ENCODE data around the gene KRTAP22-2.

KRTAP22-2 gene

DNA sequence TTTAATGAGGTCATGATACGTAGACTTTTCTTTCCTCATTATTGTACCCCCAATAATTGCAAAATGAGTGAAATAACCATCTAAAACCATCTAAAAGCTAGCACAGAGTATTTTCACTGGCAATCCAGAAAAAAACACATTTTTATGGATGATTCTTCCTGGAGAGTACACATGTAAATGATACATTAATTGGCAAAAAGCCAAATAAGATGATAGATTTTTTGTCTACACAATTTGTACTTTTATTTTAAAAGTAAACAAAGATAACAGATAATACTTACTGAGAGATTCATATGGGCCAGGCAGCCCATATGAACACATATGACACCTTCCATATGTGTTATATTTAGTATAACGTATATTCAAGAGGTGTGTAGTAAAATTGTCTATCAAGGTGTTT lies 26.6 kb downstream of the KRTAP22-2 start:
- FAIRE-seq (no peak), DNase-seq (ENCODE audit: low spot score) (no peak)

DNA sequence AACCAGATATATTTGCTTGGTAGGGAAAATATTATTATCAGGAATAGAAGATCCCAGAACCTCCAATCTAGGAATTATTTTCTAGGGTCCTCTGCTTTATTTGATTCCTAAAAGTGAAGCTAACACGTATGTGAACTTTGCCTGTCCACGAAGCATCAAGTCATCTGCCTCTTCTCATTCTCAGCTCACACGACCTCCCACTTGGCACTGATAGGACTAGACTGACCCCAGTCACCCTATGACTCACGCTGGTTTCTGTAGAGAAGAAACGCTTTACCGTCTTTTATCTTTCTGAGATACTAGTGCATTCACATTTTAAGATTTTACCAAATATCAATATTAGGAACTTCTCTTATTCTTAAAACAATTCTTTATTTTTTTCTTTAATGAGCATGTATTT lies 27.1 kb downstream of the KRTAP22-2 start:
- DNase-seq (ENCODE audit: low spot score) (no peak), FAIRE-seq (no peak)

DNA sequence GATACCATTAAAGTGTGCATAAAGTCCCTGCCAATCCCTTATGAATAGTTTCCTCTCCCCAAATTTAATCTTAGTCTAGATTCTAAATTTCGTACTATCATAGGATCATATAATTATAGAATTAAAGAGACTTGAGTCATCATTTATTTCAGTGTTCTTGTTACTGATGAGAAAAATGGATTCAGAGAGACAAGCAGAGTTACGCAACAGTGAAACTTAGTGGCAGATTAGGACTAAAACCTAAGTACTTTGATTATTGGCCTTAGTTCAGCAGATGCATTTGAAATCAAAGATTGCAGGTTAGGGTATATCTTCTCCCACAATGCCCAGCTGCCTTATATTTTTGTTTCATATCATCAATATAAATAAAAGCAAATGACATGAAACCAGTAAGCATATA lies 28.2 kb downstream of the KRTAP22-2 start:
- no peak for FAIRE-seq
- no peak for DNase-seq (ENCODE audit: low spot score)

DNA sequence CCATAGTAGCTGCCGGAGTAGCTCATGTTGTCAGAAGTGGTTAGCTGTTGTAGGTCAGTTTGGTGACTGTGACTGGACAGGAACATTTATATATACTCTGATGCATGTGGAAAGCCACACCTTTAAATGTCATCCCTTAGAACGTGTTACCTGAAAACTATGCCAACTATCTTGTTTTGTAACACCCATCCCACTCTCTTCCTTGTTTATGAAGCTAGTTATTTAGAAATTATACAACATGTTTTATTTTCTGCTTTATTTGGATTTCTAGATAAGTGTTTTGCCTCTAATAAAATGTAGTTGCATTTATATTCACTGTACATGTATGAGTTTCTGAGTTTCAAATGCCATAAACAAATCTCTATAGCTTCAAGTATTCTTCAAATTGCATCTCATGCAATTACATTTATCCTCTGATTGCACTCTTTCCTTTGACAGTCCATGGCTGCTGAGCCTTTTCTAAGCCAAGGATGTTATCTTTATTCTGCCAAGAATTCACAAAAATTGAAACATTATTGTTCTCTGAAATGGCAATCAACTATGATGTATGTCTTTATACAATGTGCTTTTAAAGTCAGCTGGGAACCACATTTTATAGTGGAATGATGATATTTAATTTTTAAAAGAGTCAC lies 28.8 kb downstream of the KRTAP22-2 start, which contains the start of gene KRTAP19-7:
TSS of gene KRTAP19-7 (minus strand) at position 51 of the 632 bp plus-strand sequence. CDS start at position 26, 25 bp downstream.
- FAIRE-seq (no peak), DNase-seq (ENCODE audit: low spot score) (no peak)

DNA sequence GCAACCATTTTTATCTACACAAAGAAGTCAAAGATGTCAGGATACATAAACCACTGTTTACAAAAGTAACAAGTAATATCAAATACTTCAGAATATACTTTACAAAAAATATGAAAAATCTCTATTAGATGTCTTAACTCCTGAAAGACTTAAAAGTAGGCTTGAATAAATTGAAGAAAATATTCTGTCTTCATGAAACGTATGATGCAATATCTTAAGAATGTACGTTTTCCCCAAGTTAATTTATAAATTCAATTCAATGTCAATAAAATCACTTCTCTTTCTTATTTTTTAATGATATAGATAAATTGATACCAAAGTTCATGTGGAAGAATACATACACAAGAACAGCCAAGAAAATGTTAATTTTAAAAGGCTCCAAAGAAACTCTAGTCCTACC lies 35.1 kb downstream of the KRTAP22-2 start:
- no peak for FAIRE-seq
- DNase-seq (ENCODE audit: low spot score), result no peak

DNA sequence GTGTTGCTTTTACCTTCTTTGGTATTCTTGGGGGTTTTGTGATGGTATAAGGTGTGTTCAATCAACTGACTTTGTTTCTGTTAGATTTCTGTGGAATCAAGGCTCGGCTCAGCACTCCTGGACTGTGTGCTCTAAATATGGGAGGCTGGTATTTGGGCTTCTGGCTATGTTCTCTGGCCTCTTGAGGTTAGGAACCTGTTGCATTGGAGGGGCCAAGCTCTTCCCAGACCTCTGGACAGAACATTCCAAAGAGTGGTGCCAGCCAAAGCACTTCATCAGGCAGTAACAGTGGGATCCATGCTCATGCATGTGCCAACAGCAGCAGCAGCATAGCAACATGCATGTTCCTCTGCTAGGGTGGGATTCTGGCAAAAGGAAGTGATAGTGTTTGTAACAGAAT lies 37.4 kb downstream of the KRTAP22-2 start:
- DNase-seq (ENCODE audit: low spot score) (no peak), FAIRE-seq (no peak)

DNA sequence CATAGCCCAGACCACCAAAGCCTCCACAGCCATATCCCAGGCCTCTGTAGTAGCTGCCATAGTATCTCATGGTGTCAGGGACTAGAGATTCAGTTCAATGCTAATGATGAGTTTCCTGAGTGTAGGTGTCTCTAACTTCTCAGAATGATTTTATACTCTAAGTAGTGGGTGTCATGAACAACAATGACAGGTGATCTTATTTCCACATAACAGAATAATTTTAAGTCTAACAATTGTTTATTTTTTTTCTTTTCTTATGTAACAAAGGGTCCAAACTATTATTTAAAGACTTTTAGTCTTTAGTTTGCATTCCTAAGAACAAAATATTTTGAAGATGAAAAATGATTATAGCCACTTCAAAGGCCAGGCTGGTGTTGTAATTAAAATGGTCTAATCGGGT lies 48.4 kb downstream of the KRTAP22-2 start, which contains the start of gene KRTAP19-6:
TSS of gene KRTAP19-6 (minus strand) at position 101 of the 400 bp plus-strand sequence. CDS start at position 70, 31 bp downstream.
- no peak for FAIRE-seq

More for the DNA sequence above, 48.4 kb downstream of the KRTAP22-2 start, which contains the start of gene KRTAP19-6:
- DNase-seq (ENCODE audit: low spot score), result no peak
